Smooth muscle cell (in vitro differentiated cells): Measurements from ENCODE around the gene AUTS2. TPM values are rescaled to one million over a fixed set of nuclear protein-coding genes. Genes with fewer than 3 reads are reported as not detected.

Source experiments
- DNase-seq: peaks from one replicate; lab custom pipeline; 2025; ENCODE audit not compliant: unreplicated experiment; lab: John Stamatoyannopoulos, UW
- H2AFZ ChIP-seq: fragments of 200-600 bp; sonication (generic); 2 replicates; pipeline ENCODE4 v1.6.0; 2016; ENCODE audit warnings: antibody characterized with exemption, low read depth, mild to moderate bottlenecking
- H3F3A ChIP-seq: fragments of 200-600 bp; sonication (generic); 2 replicates; pipeline ENCODE4 v1.6.0; 2017; ENCODE audit warnings: antibody characterized with exemption, low read depth
- H3K27ac ChIP-seq: fragments of 200-600 bp; sonication (generic); 2 replicates; pipeline ENCODE4 v1.5.1; 2016; ENCODE audit warnings: low read depth, mild to moderate bottlenecking
- H3K27me3 ChIP-seq: fragments of 200-600 bp; sonication (generic); 2 replicates; pipeline ENCODE4 v1.6.1; 2016; ENCODE audit warnings: low read depth, mild to moderate bottlenecking
- H3K36me3 ChIP-seq: fragments of 200-600 bp; sonication (generic); 2 replicates; pipeline ENCODE4 v1.5.1; 2016; ENCODE audit warnings: low read depth
- H3K4me1 ChIP-seq: fragments of 200-600 bp; sonication (generic); 2 replicates; pipeline ENCODE4 v1.5.1; 2016; ENCODE audit warnings: low read depth
- H3K4me2 ChIP-seq: fragments of 200-600 bp; sonication (generic); 2 replicates; pipeline ENCODE4 v1.6.0; 2016; ENCODE audit warnings: mild to moderate bottlenecking
- H3K4me3 ChIP-seq: fragments of 200-600 bp; sonication (generic); 2 replicates; pipeline ENCODE4 v1.5.1; 2016; ENCODE audit warnings: mild to moderate bottlenecking
- H3K79me2 ChIP-seq: fragments of 200-600 bp; sonication (generic); 2 replicates; pipeline ENCODE4 v1.6.0; 2016; ENCODE audit warnings: low read depth, mild to moderate bottlenecking
- H3K9ac ChIP-seq: fragments of 200-600 bp; sonication (generic); 2 replicates; pipeline ENCODE4 v1.6.0; 2016; ENCODE audit warnings: low read depth
- H3K9me3 ChIP-seq: fragments of 200-600 bp; sonication (generic); replicated peaks from 2 replicates; pipeline ENCODE4 v1.5.1; 2016; ENCODE audit warnings: low read depth
- H4K20me1 ChIP-seq: fragments of 200-600 bp; sonication (generic); 2 replicates; pipeline ENCODE4 v1.6.0; 2016; ENCODE audit warnings: low read depth
- WGBS: methylation state at CpG from one replicate; pipeline ENCODE4 v1.1.7; 2016; ENCODE audit warnings: low lambda C conversion rate; 5-methylcytosine and 5-hydroxymethylcytosine counted together
- polyA plus RNA-seq: library from polyadenylated mRNA; unstranded; fragments of >200 nt; fragmentation: Nextera tagmentation; extraction: Ambion mirVana; gene quantifications from 2 replicates; pipeline ENCODE4 v1.2.1, GENCODE V29; 2016
- total RNA-seq: library from RNA; depleted of rRNA; stranded (reverse); fragments of >200 nt; gene quantifications from 2 replicates; pipeline ENCODE4 v1.2.3, GENCODE V29; 2014
- TF ChIP-seq, protein P1 (sequence below): fragments of 200-600 bp; sonication (generic); IDR thresholded peaks from 2 replicates; pipeline ENCODE4 v1.5.1; 2017; ENCODE audit warnings: borderline replicate concordance, mild to moderate bottlenecking, antibody characterized with exemption; ENCODE audit not compliant: insufficient read depth, poor library complexity, severe bottlenecking

The AUTS2 gene
- total and polyA plus RNA-seq, 2 experiments from 2014 or later, result 6.5 to 8.6 TPM

DNA sequence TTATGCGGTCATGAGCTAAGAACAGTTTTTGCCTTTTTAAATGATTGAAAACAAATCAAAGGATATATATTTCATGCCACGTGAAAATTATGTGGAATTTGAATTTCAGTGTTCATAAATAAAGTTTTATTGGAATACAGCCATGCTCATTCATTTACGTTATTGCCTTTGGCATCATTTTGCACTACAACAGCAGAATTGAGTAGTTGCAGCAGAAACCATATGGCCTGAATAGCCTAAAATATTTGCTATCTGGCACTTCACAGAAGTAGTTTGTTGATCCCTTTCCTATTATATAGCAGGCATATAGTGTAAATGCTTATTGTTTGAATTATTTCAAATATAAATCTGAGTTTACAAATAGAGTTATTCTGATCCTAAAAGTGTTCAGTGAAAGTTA, 59.7 kb downstream of the AUTS2 start:
- no peak overlapping the region for H3K4me2 ChIP-seq

DNA sequence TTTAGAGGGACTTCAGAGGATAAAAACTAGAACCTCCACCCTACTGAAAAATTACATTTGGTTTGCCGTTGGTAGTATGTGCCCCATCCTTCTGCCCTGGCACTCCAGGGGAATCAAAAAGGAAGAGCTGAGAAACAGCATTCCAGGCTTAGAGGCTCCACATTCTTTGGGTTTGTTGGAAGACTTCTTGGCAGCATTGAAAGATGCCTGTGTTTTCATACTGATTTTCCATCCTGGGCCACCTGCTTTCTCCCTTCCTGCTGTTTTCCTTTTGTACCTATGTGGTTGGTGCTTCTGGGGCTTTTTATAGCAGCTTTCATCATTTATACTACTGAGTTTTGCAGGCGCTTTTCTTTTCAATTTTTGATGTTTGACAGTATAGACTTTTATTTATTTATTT, 61.7 kb downstream of the AUTS2 start:
- H3K79me2 ChIP-seq, result no peaks in the 10 kb centered on the region
- 70% methylated on average over 2 of the region's 2 CpGs for WGBS
- no peak for DNase-seq
- TF ChIP-seq, protein P1, sequence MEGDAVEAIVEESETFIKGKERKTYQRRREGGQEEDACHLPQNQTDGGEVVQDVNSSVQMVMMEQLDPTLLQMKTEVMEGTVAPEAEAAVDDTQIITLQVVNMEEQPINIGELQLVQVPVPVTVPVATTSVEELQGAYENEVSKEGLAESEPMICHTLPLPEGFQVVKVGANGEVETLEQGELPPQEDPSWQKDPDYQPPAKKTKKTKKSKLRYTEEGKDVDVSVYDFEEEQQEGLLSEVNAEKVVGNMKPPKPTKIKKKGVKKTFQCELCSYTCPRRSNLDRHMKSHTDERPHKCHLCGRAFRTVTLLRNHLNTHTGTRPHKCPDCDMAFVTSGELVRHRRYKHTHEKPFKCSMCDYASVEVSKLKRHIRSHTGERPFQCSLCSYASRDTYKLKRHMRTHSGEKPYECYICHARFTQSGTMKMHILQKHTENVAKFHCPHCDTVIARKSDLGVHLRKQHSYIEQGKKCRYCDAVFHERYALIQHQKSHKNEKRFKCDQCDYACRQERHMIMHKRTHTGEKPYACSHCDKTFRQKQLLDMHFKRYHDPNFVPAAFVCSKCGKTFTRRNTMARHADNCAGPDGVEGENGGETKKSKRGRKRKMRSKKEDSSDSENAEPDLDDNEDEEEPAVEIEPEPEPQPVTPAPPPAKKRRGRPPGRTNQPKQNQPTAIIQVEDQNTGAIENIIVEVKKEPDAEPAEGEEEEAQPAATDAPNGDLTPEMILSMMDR, result no peak
- H3K36me3 ChIP-seq, result no peaks in the 10 kb centered on the region
- no peaks in the 10 kb centered on the region for H3K27me3 ChIP-seq
- H3K4me2 ChIP-seq, result no peak overlapping the region
- no peak overlapping the region for H3K27ac ChIP-seq
- no peak overlapping the region for H3K9ac ChIP-seq
- H4K20me1 ChIP-seq, result peaks cover 53% of the 10 kb centered on the region
- no peak overlapping the region for H3K4me3 ChIP-seq
- no peak overlapping the region for H2AFZ ChIP-seq
- H3K9me3 ChIP-seq, result no peaks in the 10 kb centered on the region
- H3K4me1 ChIP-seq, result peaks cover 17% of the 10 kb centered on the region
- no peaks in the 10 kb centered on the region for H3F3A ChIP-seq

More for the DNA sequence above, 59.7 kb downstream of the AUTS2 start:
- no peak overlapping the region for H2AFZ ChIP-seq
- no peak overlapping the region for H3K27ac ChIP-seq
- H3K79me2 ChIP-seq, result no peaks in the 10 kb centered on the region
- no peaks in the 10 kb centered on the region for H3F3A ChIP-seq
- peaks cover 49% of the 10 kb centered on the region for H4K20me1 ChIP-seq
- no peak overlapping the region for H3K4me3 ChIP-seq
- no peaks in the 10 kb centered on the region for H3K27me3 ChIP-seq
- whole genome bisulfite sequencing, result 93% methylated on average over 3 of the region's 3 CpGs
- H3K9ac ChIP-seq, result no peak overlapping the region
- H3K36me3 ChIP-seq, result no peaks in the 10 kb centered on the region
- H3K4me1 ChIP-seq, result peaks cover 17% of the 10 kb centered on the region
- H3K9me3 ChIP-seq, result no peaks in the 10 kb centered on the region
- TF ChIP-seq, protein P1, result no peak
- DNase-seq, result no peak

GRCh38 chr7:69661342-69661741, 63.1 kb downstream of the AUTS2 start:
- TF ChIP-seq, protein P1, result no peak
- no peak for DNase-seq
- no peaks in the 10 kb centered on the region for H3K9me3 ChIP-seq
- no peaks in the 10 kb centered on the region for H3K79me2 ChIP-seq
- H3K9ac ChIP-seq, result no peak overlapping the region
- no peak overlapping the region for H2AFZ ChIP-seq
- no peak overlapping the region for H3K27ac ChIP-seq
- H3K27me3 ChIP-seq, result no peaks in the 10 kb centered on the region
- no peak overlapping the region for H3K4me2 ChIP-seq
- H3F3A ChIP-seq, result no peaks in the 10 kb centered on the region
- H3K4me3 ChIP-seq, result no peak overlapping the region
- no peaks in the 10 kb centered on the region for H3K36me3 ChIP-seq
- H3K4me1 ChIP-seq, result peaks cover 17% of the 10 kb centered on the region
- H4K20me1 ChIP-seq, result peaks cover 56% of the 10 kb centered on the region
- WGBS, result 93% methylated on average over 3 of the region's 3 CpGs

DNA sequence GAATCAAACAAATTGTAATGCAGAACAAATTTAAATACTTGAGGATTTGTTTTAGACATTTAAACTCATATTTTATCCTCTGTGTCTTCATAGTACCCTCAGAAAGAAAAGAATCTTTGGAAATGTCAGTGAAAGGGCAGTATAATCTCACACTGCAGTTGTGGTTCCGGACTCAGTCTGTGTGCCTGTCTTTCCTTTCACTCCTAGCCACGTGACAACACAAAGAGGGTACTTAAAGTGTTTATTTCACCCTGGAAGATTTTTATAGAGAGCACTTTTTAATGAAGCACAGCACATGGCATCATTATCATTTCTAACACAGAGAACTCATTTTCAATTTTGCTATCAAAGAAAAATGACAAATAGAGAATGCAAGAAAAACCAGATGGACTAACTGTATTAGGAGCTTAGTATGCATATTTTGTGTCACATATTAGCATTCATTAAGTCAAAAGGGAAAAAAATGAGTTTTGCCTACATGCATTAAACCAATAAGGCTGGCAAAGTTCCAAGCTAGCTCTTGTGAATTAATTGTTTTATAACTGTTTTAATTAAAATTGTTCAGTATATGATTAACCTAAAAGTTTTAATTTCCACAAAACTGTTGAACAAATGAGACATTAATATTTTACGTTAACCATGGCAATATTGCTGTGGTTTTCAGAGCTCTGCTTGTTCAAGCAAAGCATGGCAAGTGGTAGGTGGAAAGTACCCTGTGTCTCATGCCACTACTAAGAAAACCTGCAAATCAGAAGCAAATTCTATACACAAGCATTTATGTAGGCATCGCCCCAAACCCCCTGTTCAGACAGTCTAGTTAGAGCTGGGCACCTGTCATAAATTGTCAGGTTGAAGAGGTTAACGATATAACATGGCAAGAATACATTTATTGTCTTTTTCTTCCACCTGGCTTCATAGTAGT, 65.9 kb downstream of the AUTS2 start:
- Histone ChIP-seq H3K4me2 (no peak overlapping the region), H3K4me3 (no peak overlapping the region), H2AFZ (no peak overlapping the region), H3K9me3 (no peaks in the 10 kb centered on the region), H3K27ac (no peak overlapping the region), H3K27me3 (no peaks in the 10 kb centered on the region), H3K79me2 (no peaks in the 10 kb centered on the region), H4K20me1 (peaks cover 45% of the 10 kb centered on the region), H3K9ac (no peak overlapping the region), H3F3A (no peaks in the 10 kb centered on the region), H3K4me1 (peaks cover 8% of the 10 kb centered on the region), H3K36me3 (no peaks in the 10 kb centered on the region)
- WGBS, result 87% methylated on average over 5 of the region's 5 CpGs
- TF ChIP-seq, protein P1, result no peak
- DNase-seq, result no peak
